GM21737 (cell line): Measurements from ENCODE around the gene MRPL14.

Experiments
- ATAC-seq: cut with Tn5 transposase; IDR thresholded peaks from one replicate; pipeline ENCODE4 v1.9.1; 2021; ENCODE audit warnings: mild to moderate bottlenecking, moderate library complexity; ENCODE audit not compliant: unreplicated experiment

MRPL14 gene

GRCh38 chr6:44081753-44082152 lies 45.5 kb downstream of the MRPL14 start:
- ATAC-seq = no peak

GRCh38 chr6:44080561-44081521 lies 46.4 kb downstream of the MRPL14 start:
- ATAC-seq = no peak

GRCh38 chr6:44079672-44080071 lies 47.6 kb downstream of the MRPL14 start:
- no peak for ATAC-seq

GRCh38 chr6:44078827-44079671 lies 48.2 kb downstream of the MRPL14 start:
- no peak for ATAC-seq

GRCh38 chr6:44078219-44078826 lies 48.9 kb downstream of the MRPL14 start:
- ATAC-seq = no peak

GRCh38 chr6:44077214-44077946 lies 49.9 kb downstream of the MRPL14 start:
- no peak for ATAC-seq

GRCh38 chr6:44076356-44077213 lies 50.7 kb downstream of the MRPL14 start:
- no peak for ATAC-seq

GRCh38 chr6:44075647-44076355 lies 51.5 kb downstream of the MRPL14 start:
- ATAC-seq = no peak

GRCh38 chr6:44074813-44075646 lies 52.2 kb downstream of the MRPL14 start:
- ATAC-seq = no peak

- no peak for ATAC-seq
Observed at GRCh38 chr6:44074439-44074812, 52.8 kb downstream of the MRPL14 start.

- no peak for ATAC-seq
Observed at GRCh38 chr6:44073612-44074438, 53.4 kb downstream of the MRPL14 start.

GRCh38 chr6:44072959-44073611 lies 54.2 kb downstream of the MRPL14 start:
- ATAC-seq = peak; percentile 42

- no peak for ATAC-seq
Observed at GRCh38 chr6:44072452-44072958, 54.7 kb downstream of the MRPL14 start.

GRCh38 chr6:44071670-44072451 lies 55.4 kb downstream of the MRPL14 start:
- ATAC-seq = no peak

GRCh38 chr6:44068607-44069296 lies 58.5 kb downstream of the MRPL14 start:
- no peak for ATAC-seq
